ENCODE data around the gene PRPH2. TPM values are rescaled to one million over a fixed set of nuclear protein-coding genes. Genes with fewer than 3 reads are reported as not detected.

The PRPH2 gene
- total RNA-seq, 1 experiment from 2014 or later = not detected

DNA sequence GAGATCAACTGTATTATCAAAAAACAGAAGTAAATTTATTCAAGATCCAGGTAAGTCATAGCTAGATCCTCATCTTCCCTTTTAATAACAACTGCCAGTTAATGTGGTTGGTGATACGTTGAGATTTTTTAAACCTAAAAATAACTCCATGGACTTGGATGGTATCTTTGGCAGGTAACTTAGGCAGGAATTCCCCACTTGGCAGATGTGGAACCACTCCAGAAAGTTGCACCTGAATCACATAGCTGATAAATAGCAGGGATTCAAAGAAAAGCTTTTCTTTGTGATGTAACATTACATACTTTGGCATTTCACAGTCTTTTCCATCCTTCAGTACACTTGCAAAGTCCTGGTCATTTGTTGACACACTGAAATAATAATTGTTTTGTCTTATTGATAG is 62.6 kb downstream of the PRPH2 start:
- Histone ChIP-seq H3K4me3 (ENCODE audit: low read depth in 2 of 2, low read length in 2 of 2) (no peak overlapping the region), H3K27ac (ENCODE audit: low read length) (no peak overlapping the region), H3K9me3 (ENCODE audit: control insufficient read depth, insufficient read depth, low read depth, low read length) (no peaks in the 10 kb centered on the region), H3K36me3 (ENCODE audit: control insufficient read depth, insufficient read depth, low read length) (peaks cover 49% of the 10 kb centered on the region), H3K4me1 (ENCODE audit: control insufficient read depth, insufficient read depth, low read length) (no peaks in the 10 kb centered on the region), H3K27me3 (ENCODE audit: control insufficient read depth, insufficient read depth, low read length) (no peaks in the 10 kb centered on the region)
- ChIA-PET CTCF (interaction anchor here (0.5 kb wide), 1 partner anchor 244 kb away, joined by 5 read pairs; no protein-coding TSS in a partner anchor), POLR2A (no interaction called here)
- in situ Hi-C loops (cut with HindIII; ENCODE audit: low pct_unique_long_range_greater_than_20kb, low sequenced_read_pairs) (no loop called here), intact Hi-C loops (cut with micrococcal nuclease; ENCODE audit: unreplicated experiment) (loop anchor here (5.0 kb wide), 1 partner anchor 217 kb away; the partner anchor contains the start of gene RPL7L1)
- ATAC-seq = no peak
- no peak for TF ChIP-seq SIN3A (IDR thresholded peaks at IDR 0.05; ENCODE audit: borderline replicate concordance, insufficient read depth, low read depth, low read length)
- no peak for TF ChIP-seq REST (IDR thresholded peaks at IDR 0.05; ENCODE audit: insufficient read depth in 1 of 2, low read depth in 2 of 2, low read length in 1 of 2)
- TF ChIP-seq TCF7L2 (IDR thresholded peaks at IDR 0.05; ENCODE audit: low read depth, low read length) = no peak
- no peak for TF ChIP-seq CTCF (IDR thresholded peaks at IDR 0.05)
- no peak for TF ChIP-seq POLR2AphosphoS5 (IDR thresholded peaks at IDR 0.05; ENCODE audit: low read depth, low read length)
- DNase-seq (ENCODE audit: low read depth, low spot score) = no peak
- BruUV-seq (replicated peaks) = no TSS peak

GRCh38 chr6:42653851-42654250 is 68.5 kb downstream of the PRPH2 start:
- intact Hi-C loops (cut with micrococcal nuclease; ENCODE audit: unreplicated experiment) (no loop called here), in situ Hi-C loops (cut with HindIII; ENCODE audit: low pct_unique_long_range_greater_than_20kb, low sequenced_read_pairs) (no loop called here)
- CTCF ChIA-PET = no interaction called here
- Histone ChIP-seq H3K36me3 (ENCODE audit: control insufficient read depth, insufficient read depth, low read length) (peaks cover 31% of the 10 kb centered on the region), H3K4me1 (ENCODE audit: control insufficient read depth, insufficient read depth, low read length) (no peaks in the 10 kb centered on the region), H3K4me3 (ENCODE audit: low read depth in 2 of 2, low read length in 2 of 2) (no peak overlapping the region), H3K9me3 (ENCODE audit: control insufficient read depth, insufficient read depth, low read depth, low read length) (no peaks in the 10 kb centered on the region), H3K27me3 (ENCODE audit: control insufficient read depth, insufficient read depth, low read length) (no peaks in the 10 kb centered on the region), H3K27ac (ENCODE audit: low read length) (no peak overlapping the region)
- no peak for ATAC-seq
- DNase-seq (ENCODE audit: low read depth, low spot score) = no peak
- no peak for TF ChIP-seq POLR2AphosphoS5 (IDR thresholded peaks at IDR 0.05; ENCODE audit: low read depth, low read length)
- TF ChIP-seq CTCF (IDR thresholded peaks at IDR 0.05) = no peak
- no peak for TF ChIP-seq SIN3A (IDR thresholded peaks at IDR 0.05; ENCODE audit: borderline replicate concordance, insufficient read depth, low read depth, low read length)
- no peak for TF ChIP-seq REST (IDR thresholded peaks at IDR 0.05; ENCODE audit: insufficient read depth in 1 of 2, low read depth in 2 of 2, low read length in 1 of 2)
- TF ChIP-seq TCF7L2 (IDR thresholded peaks at IDR 0.05; ENCODE audit: low read depth, low read length) = no peak
- POLR2A ChIA-PET = no interaction called here
- BruUV-seq (replicated peaks) = no TSS peak

Measured in Panc1 (cell line).